Prostate gland (tissue), 2 donors: ENCODE data around the gene PTPN2. TPM values are rescaled to one million over a fixed set of nuclear protein-coding genes. Genes with fewer than 3 reads are reported as not detected.

ENCODE experiments used
- DNase-seq: peaks from one replicate; pipeline ENCODE4 v3.0.0-alpha.2; 2019; ENCODE audit warnings: low spot score
- H3K27ac ChIP-seq, 2 donors: fragments of 200-600 bp; sonication (generic); 2 replicates each; pipeline ENCODE4 v1.5.1; 2017 to 2019
- H3K27me3 ChIP-seq: fragments of 200-600 bp; sonication (generic); replicated peaks from 2 replicates; pipeline ENCODE4 v1.5.1; 2019; ENCODE audit not compliant: insufficient read depth
- H3K36me3 ChIP-seq, 2 donors: fragments of 200-600 bp; sonication (generic); 1 replicate in 1 of 2; 2 replicates in 1 of 2; pipeline versions ENCODE4 v1.5.1 to v1.8.1; 2017 to 2019
- H3K4me1 ChIP-seq: fragments of 200-600 bp; sonication (generic); replicated peaks from 2 replicates; pipeline ENCODE4 v1.5.1; 2019
- H3K4me3 ChIP-seq, 2 donors: fragments of 200-600 bp; sonication (generic); 2 replicates each; pipeline ENCODE4 v1.5.1; 2017 to 2019
- H3K9me3 ChIP-seq: fragments of 200-600 bp; sonication (generic); 2 replicates; pipeline ENCODE4 v1.5.1; 2017
- CTCF ChIP-seq, 4 experiments: fragments of 200-600 bp in 2 of 4; fragments of 450-650 bp in 2 of 4; sonication (generic) in 2 of 4; IDR thresholded peaks; 1 replicate in 3 of 4; 2 replicates in 1 of 4; pipeline ENCODE4 v1.5.1; 2016 to 2019; ENCODE audit warnings: antibody characterized with exemption in 4 of 4, mild to moderate bottlenecking in 2 of 4, moderate library complexity in 2 of 4
- POLR2A ChIP-seq: fragments of 450-650 bp; IDR thresholded peaks from one replicate; pipeline ENCODE4 v1.6.1; 2016; ENCODE audit warnings: antibody characterized with exemption, mild to moderate bottlenecking
- POLR2AphosphoS5 ChIP-seq: sonication (generic); formaldehyde crosslinking; IDR thresholded peaks from one replicate; pipeline ENCODE4 v1.6.1; 2017; ENCODE audit warnings: antibody characterized with exemption
- WGBS: methylation state at CpG from one replicate; pipeline ENCODE4 v1.1.5; 2018; 5-methylcytosine and 5-hydroxymethylcytosine counted together
- intact Hi-C: fragments of 100-400 bp; cut with DNase I; formaldehyde crosslinking; loops from one replicate; pipeline ENCODE4 v1.14.2; 2022
- total RNA-seq, 2 donors: library from RNA; depleted of rRNA; stranded (reverse); fragments of >200 nt; gene quantifications; one replicate each; pipeline ENCODE4 v1.1.0, GENCODE V29; 2016

PTPN2 gene
- total RNA-seq, 2 donors from 2014 or later: 25.0 to 34.0 TPM

- intact Hi-C loops: no loop called here
- no peaks in the 10 kb centered on the region for H3K36me3 ChIP-seq
- H3K27me3 ChIP-seq: no peaks in the 10 kb centered on the region
- no peak overlapping the region for H3K4me3 ChIP-seq
- no peak overlapping the region for H3K27ac ChIP-seq
- H3K4me1 ChIP-seq: no peaks in the 10 kb centered on the region
- H3K9me3 ChIP-seq: no peaks in the 10 kb centered on the region
- 25% methylated on average over 6 of the region's 6 CpGs for WGBS
- DNase-seq: no peak
- TF ChIP-seq POLR2AphosphoS5 (no peak), POLR2A (no peak), CTCF (IDR thresholded peaks at IDR 0.05) (no peak)
Observed at GRCh38 chr18:12820506-12820905, 63.5 kb downstream of the PTPN2 start.

DNA sequence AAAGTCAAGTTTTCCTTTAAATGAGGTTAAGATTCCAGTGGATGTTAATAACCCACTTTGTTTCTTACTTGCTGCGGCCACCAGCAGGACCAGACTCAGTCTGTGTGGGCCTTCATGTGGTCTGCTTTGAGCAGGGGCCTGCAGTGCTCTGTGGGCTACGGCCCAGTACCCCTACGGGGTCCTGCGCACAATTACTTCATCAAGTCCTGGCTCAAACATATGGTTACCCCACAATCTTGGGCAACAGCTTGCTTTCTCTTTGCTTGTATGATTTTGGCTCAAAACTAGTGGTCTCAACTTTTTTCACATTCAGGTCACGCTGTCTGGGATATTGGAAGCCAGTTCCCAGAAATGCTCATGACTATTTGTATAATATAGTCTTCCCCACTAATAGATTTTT, 64.2 kb downstream of the PTPN2 start:
- 87% methylated on average over 5 of the region's 5 CpGs for WGBS
- H3K27ac ChIP-seq: no peak overlapping the region
- no peaks in the 10 kb centered on the region for H3K9me3 ChIP-seq
- DNase-seq: no peak
- H3K4me1 ChIP-seq: no peaks in the 10 kb centered on the region
- no peak overlapping the region for H3K4me3 ChIP-seq
- TF ChIP-seq POLR2A: no peak
- no peak for TF ChIP-seq CTCF (IDR thresholded peaks at IDR 0.05)
- no peak for TF ChIP-seq POLR2AphosphoS5
- H3K36me3 ChIP-seq: no peaks in the 10 kb centered on the region
- H3K27me3 ChIP-seq: no peaks in the 10 kb centered on the region
- intact Hi-C loops: no loop called here

DNA sequence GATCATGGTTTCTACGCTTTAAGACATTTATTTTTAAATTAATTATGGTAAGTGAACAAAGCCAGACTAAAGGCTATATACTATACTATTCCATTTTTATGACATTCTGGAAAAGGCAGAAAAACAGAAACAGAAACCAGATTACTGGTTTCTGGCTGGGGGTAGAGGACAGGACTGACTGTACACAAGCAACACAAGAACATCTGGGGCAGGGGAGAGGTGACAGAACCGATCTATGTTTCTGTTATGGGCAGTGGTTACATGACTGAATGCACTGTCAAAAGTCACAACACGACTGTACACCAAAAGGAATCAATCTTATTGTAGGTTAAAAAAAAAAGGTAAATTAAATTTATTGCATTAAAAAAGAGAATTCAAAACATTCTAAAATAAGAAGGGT, 64.7 kb downstream of the PTPN2 start:
- Histone ChIP-seq H3K4me3 (no peak overlapping the region), H3K4me1 (no peaks in the 10 kb centered on the region), H3K27me3 (no peaks in the 10 kb centered on the region), H3K9me3 (no peaks in the 10 kb centered on the region), H3K27ac (no peak overlapping the region), H3K36me3 (no peaks in the 10 kb centered on the region)
- WGBS: 65% methylated on average over 3 of the region's 3 CpGs
- intact Hi-C loops: no loop called here
- no peak for DNase-seq
- TF ChIP-seq POLR2AphosphoS5 (no peak), CTCF (IDR thresholded peaks at IDR 0.05) (no peak), POLR2A (no peak)

DNA sequence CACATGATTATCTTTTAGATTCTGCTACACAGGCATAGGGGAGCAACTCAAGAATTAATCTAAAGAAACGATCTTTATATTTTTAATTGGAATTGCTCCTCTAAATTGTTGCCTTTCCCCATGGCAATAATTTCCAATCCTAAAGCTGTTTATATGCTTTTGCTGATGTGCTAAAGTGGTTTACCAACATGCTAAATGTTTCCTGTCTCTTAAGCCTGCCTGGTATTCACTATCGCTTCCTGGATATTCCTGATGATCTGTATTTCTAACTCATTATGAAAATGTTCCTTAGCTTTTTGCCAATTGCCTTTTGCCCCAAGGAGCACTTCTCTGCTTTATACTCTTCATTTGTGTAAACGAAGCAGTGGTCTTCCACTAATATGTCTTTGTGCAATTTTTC, 65.8 kb downstream of the PTPN2 start:
- no peaks in the 10 kb centered on the region for H3K9me3 ChIP-seq
- H3K27me3 ChIP-seq: no peaks in the 10 kb centered on the region
- intact Hi-C loops: no loop called here
- no peaks in the 10 kb centered on the region for H3K4me1 ChIP-seq
- H3K36me3 ChIP-seq: no peaks in the 10 kb centered on the region
- 96% methylated on average over 3 of the region's 3 CpGs for WGBS
- no peak for TF ChIP-seq CTCF (IDR thresholded peaks at IDR 0.05)
- H3K27ac ChIP-seq: no peak overlapping the region
- H3K4me3 ChIP-seq: no peak overlapping the region
- no peak for DNase-seq

GRCh38 chr18:12816451-12816850, 67.6 kb downstream of the PTPN2 start:
- 93% methylated on average over 2 of the region's 2 CpGs for WGBS
- Histone ChIP-seq H3K9me3 (no peaks in the 10 kb centered on the region), H3K4me1 (no peaks in the 10 kb centered on the region), H3K27ac (no peak overlapping the region), H3K27me3 (no peaks in the 10 kb centered on the region), H3K36me3 (no peaks in the 10 kb centered on the region), H3K4me3 (no peak overlapping the region)
- TF ChIP-seq CTCF (IDR thresholded peaks at IDR 0.05) (no peak), POLR2A (no peak), POLR2AphosphoS5 (no peak)
- no peak for DNase-seq
- intact Hi-C loops: no loop called here
